IMR-90 (cell line): ENCODE data around the gene ENOX1.

Source experiments
- BHLHE40 ChIP-seq: fragments of 150-350 bp; IDR thresholded peaks from 2 replicates; pipeline ENCODE4 v1.6.1; 2016; ENCODE audit warnings: mild to moderate bottlenecking, low read depth, low read length
- CHD1 ChIP-seq: IDR thresholded peaks from 2 replicates; pipeline ENCODE4 v1.6.1; 2012; ENCODE audit warnings: low read depth, low read length, improper control_type of control experiment
- MAFK ChIP-seq: IDR thresholded peaks from 2 replicates; pipeline ENCODE4 v1.6.1; 2012; ENCODE audit warnings: low read depth, low read length, improper control_type of control experiment
- MAZ ChIP-seq: IDR thresholded peaks from 2 replicates; pipeline ENCODE4 v1.6.1; 2012; ENCODE audit warnings: low read depth, mild to moderate bottlenecking, low read length, improper control_type of control experiment, moderate library complexity, borderline replicate concordance
- MXI1 ChIP-seq: IDR thresholded peaks from 2 replicates; pipeline ENCODE4 v1.6.1; 2012; ENCODE audit warnings: low read depth, mild to moderate bottlenecking, low read length, moderate library complexity, borderline replicate concordance
- POLR2A ChIP-seq: IDR thresholded peaks from 2 replicates; pipeline ENCODE4 v1.6.1; 2012; ENCODE audit warnings: mild to moderate bottlenecking, low read depth, low read length
- RAD21 ChIP-seq: IDR thresholded peaks from 2 replicates; pipeline ENCODE4 v1.6.1; 2012; ENCODE audit warnings: low read length, improper control_type of control experiment
- RCOR1 ChIP-seq: IDR thresholded peaks from 2 replicates; pipeline ENCODE4 v1.6.1; 2012; ENCODE audit warnings: mild to moderate bottlenecking, low read length, improper control_type of control experiment; ENCODE audit not compliant: insufficient replicate concordance
- SMC3 ChIP-seq: fragments of 150-350 bp; IDR thresholded peaks from 2 replicates; pipeline ENCODE4 v1.6.1; 2016; ENCODE audit warnings: low read depth, mild to moderate bottlenecking, antibody characterized with exemption, low read length, moderate library complexity
- TF ChIP-seq, protein P1 (sequence below): conservative IDR thresholded peaks from 2 replicates; pipeline ENCODE4 v1.5.1; 2012; ENCODE audit warnings: mild to moderate bottlenecking, low read depth, low read length, improper control_type of control experiment

GRCh38 chr13:43260999-43261398 is 525.8 kb downstream of the ENOX1 start:
- TF ChIP-seq MAZ (no peak), RAD21 (no peak), POLR2A (no peak), CHD1 (no peak), MXI1 (no peak), RCOR1 (no peak), MAFK (no peak), BHLHE40 (no peak), SMC3 (no peak)
- TF ChIP-seq, protein P1, sequence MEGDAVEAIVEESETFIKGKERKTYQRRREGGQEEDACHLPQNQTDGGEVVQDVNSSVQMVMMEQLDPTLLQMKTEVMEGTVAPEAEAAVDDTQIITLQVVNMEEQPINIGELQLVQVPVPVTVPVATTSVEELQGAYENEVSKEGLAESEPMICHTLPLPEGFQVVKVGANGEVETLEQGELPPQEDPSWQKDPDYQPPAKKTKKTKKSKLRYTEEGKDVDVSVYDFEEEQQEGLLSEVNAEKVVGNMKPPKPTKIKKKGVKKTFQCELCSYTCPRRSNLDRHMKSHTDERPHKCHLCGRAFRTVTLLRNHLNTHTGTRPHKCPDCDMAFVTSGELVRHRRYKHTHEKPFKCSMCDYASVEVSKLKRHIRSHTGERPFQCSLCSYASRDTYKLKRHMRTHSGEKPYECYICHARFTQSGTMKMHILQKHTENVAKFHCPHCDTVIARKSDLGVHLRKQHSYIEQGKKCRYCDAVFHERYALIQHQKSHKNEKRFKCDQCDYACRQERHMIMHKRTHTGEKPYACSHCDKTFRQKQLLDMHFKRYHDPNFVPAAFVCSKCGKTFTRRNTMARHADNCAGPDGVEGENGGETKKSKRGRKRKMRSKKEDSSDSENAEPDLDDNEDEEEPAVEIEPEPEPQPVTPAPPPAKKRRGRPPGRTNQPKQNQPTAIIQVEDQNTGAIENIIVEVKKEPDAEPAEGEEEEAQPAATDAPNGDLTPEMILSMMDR = no peak
